Measurements from ENCODE around the gene TTC3.

The TTC3 gene

DNA sequence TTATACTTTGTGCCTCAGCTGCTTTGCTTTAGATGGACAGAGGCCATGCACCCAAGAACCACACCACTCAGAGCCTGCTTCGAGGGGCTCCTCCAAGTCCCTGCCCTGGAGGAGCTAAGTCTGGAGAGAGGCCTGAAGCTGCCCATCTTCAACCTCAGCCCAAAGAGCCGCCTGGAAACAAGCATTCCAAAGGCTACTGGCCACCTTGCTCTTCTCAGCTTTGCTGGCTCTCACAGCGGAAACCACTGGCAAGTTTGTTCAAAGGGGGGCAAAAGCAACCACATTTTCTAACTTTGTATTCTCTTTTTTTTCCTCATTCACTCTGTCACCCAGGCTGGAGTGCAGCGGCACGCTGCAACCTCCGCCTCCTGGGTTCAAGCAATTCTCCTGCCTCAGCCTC is 170.9 kb downstream of the TTC3 start:
- TF ChIP-seq, protein P1, sequence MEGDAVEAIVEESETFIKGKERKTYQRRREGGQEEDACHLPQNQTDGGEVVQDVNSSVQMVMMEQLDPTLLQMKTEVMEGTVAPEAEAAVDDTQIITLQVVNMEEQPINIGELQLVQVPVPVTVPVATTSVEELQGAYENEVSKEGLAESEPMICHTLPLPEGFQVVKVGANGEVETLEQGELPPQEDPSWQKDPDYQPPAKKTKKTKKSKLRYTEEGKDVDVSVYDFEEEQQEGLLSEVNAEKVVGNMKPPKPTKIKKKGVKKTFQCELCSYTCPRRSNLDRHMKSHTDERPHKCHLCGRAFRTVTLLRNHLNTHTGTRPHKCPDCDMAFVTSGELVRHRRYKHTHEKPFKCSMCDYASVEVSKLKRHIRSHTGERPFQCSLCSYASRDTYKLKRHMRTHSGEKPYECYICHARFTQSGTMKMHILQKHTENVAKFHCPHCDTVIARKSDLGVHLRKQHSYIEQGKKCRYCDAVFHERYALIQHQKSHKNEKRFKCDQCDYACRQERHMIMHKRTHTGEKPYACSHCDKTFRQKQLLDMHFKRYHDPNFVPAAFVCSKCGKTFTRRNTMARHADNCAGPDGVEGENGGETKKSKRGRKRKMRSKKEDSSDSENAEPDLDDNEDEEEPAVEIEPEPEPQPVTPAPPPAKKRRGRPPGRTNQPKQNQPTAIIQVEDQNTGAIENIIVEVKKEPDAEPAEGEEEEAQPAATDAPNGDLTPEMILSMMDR (IDR thresholded peaks at IDR 0.05; ENCODE audit: poor library complexity, severe bottlenecking), result no peak
- no peak for ATAC-seq (ENCODE audit: low read depth)

DNA sequence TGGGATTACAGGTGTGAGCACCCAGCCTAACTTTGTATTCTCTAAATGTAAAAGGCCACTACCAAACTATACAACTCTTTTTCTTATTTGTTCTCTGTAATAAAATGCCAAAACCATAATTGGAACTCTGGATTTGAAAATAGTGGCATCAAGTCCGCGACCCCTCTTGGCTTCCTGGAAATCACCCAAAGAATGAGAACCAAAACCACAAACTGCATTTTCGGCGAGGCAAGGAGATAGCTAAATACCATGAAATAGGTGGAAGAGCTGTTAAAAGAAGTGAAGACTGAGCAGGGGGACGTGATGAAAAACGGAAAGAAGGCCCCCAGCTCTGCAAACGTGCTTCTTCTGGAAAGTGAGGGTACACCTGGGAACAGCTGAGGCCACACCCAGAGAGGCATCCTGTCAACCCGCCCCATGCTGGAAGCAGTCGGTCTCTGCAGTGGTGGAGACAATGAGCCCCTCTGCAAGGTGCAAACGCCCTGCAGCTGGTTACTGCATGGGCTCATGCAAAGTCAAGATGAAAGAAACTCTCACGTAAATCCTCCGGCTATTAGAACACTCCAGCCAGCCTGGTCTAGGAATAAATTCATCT is 171.5 kb downstream of the TTC3 start:
- no peak for DNase-seq (ENCODE audit: low spot score)
- peaks cover 20% of the 10 kb centered on the region for H3K36me3 ChIP-seq (ENCODE audit: low read depth)
- H3K27ac ChIP-seq (ENCODE audit: poor library complexity, severe bottlenecking), result no peak overlapping the region
- H3K9me3 ChIP-seq (ENCODE audit: severe bottlenecking), result no peaks in the 10 kb centered on the region
- no peak for ATAC-seq (ENCODE audit: low read depth)
- no peak overlapping the region for H3K4me3 ChIP-seq (ENCODE audit: severe bottlenecking)
- no peaks in the 10 kb centered on the region for H3K27me3 ChIP-seq (ENCODE audit: insufficient read depth, poor library complexity, severe bottlenecking)
- H3K4me1 ChIP-seq (ENCODE audit: insufficient read depth, poor library complexity, severe bottlenecking), result no peaks in the 10 kb centered on the region
- TF ChIP-seq, protein P1 (IDR thresholded peaks at IDR 0.05; ENCODE audit: poor library complexity, severe bottlenecking), result no peak

More for the DNA sequence above, 170.9 kb downstream of the TTC3 start:
- Histone ChIP-seq H3K36me3 (ENCODE audit: low read depth) (peaks cover 24% of the 10 kb centered on the region), H3K4me1 (ENCODE audit: insufficient read depth, poor library complexity, severe bottlenecking) (no peaks in the 10 kb centered on the region), H3K9me3 (ENCODE audit: severe bottlenecking) (no peaks in the 10 kb centered on the region), H3K27me3 (ENCODE audit: insufficient read depth, poor library complexity, severe bottlenecking) (no peaks in the 10 kb centered on the region), H3K27ac (ENCODE audit: poor library complexity, severe bottlenecking) (no peak overlapping the region), H3K4me3 (ENCODE audit: severe bottlenecking) (no peak overlapping the region)
- DNase-seq (ENCODE audit: low spot score), result no peak

DNA sequence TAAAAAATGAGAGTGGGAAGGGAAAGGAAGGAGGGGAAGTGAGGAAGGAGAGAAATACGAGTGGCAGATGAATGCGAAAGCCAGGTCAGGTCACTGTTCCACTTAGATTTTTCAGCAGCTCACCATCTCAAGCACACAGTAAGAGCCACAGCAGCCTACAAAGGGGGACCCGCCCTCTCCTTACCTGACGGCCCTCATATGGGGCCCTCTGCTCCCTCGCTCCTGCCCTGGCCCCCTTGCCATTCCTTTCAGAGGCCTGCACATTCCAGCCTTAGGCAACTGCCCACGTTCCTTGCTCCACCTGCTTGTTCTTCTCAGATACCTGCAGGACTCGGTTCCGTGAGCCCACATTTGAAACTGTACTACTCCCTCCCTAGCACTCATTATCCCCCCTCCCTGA is 172.1 kb downstream of the TTC3 start:
- DNase-seq (ENCODE audit: low spot score), result no peak
- H3K27ac ChIP-seq (ENCODE audit: poor library complexity, severe bottlenecking), result no peak overlapping the region
- no peaks in the 10 kb centered on the region for H3K4me1 ChIP-seq (ENCODE audit: insufficient read depth, poor library complexity, severe bottlenecking)
- no peaks in the 10 kb centered on the region for H3K27me3 ChIP-seq (ENCODE audit: insufficient read depth, poor library complexity, severe bottlenecking)
- no peak overlapping the region for H3K4me3 ChIP-seq (ENCODE audit: severe bottlenecking)
- H3K9me3 ChIP-seq (ENCODE audit: severe bottlenecking), result no peaks in the 10 kb centered on the region
- no peak for ATAC-seq (ENCODE audit: low read depth)
- TF ChIP-seq, protein P1 (IDR thresholded peaks at IDR 0.05; ENCODE audit: poor library complexity, severe bottlenecking), result no peak
- H3K36me3 ChIP-seq (ENCODE audit: low read depth), result peaks cover 14% of the 10 kb centered on the region

DNA sequence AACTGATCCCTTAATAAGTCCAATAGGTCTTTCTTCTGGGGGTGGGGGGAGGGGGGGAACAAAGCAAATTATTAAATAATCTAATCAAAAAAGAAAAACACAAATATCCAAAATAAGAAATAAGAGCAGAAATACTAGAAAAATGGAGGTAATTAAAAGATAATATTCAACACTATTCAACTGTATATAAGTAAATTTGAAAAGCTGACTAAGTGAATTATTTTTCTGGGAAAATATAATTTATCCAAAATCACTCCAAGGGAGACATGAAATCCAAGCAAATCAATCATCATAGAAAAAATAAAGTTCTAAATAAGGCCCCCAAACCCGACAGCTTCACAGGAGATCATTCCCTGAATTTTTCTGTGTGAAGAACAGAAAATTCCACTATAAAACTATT is 175.2 kb downstream of the TTC3 start:
- ATAC-seq (ENCODE audit: low read depth) (no peak), DNase-seq (ENCODE audit: low spot score) (no peak)
- no peaks in the 10 kb centered on the region for H3K36me3 ChIP-seq (ENCODE audit: low read depth)
- no peaks in the 10 kb centered on the region for H3K4me1 ChIP-seq (ENCODE audit: insufficient read depth, poor library complexity, severe bottlenecking)
- H3K9me3 ChIP-seq (ENCODE audit: severe bottlenecking), result no peaks in the 10 kb centered on the region
- H3K27me3 ChIP-seq (ENCODE audit: insufficient read depth, poor library complexity, severe bottlenecking), result no peaks in the 10 kb centered on the region
- TF ChIP-seq, protein P1 (IDR thresholded peaks at IDR 0.05; ENCODE audit: poor library complexity, severe bottlenecking), result no peak
- H3K27ac ChIP-seq (ENCODE audit: poor library complexity, severe bottlenecking), result no peak overlapping the region
- no peak overlapping the region for H3K4me3 ChIP-seq (ENCODE audit: severe bottlenecking)

DNA sequence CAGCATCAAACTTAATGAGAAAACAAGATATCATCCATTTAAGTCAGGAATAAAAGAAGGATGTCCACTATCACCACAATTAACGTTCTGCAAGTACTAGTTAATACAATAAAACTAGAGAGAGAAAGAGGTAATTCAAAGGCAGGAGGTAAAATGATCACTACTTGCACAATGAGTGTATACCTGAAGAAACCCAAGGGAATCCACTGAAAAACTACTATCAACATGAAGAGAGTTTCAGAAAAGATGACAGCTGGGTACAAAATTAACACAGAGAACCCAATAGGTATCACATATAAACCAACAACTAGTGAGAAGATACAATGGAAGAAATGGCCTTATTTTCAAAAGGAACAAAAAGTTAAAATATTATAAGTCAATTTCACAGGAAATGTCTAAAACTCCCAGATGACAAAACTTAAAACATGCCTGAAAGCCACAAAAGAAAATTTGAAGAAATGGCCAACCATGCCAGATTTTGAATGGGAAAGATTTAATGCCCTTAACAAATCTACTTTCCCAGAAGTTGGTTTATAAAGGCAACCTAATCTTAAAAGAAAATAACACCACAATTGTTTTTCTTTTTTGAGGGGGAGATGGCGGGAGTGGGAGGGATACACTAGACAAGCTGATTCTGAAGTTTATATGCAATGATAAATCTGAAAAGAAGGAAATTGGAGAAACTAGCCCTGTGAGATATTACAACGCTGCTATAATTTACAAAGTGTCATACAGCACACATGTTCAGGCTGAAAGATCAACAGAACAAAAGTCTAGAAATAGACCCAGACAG is 176.3 kb downstream of the TTC3 start:
- DNase-seq (ENCODE audit: low spot score) (no peak), ATAC-seq (ENCODE audit: low read depth) (no peak)
- H3K4me1 ChIP-seq (ENCODE audit: insufficient read depth, poor library complexity, severe bottlenecking), result no peaks in the 10 kb centered on the region
- no peaks in the 10 kb centered on the region for H3K9me3 ChIP-seq (ENCODE audit: severe bottlenecking)
- TF ChIP-seq, protein P1 (IDR thresholded peaks at IDR 0.05; ENCODE audit: poor library complexity, severe bottlenecking), result no peak
- no peak overlapping the region for H3K27ac ChIP-seq (ENCODE audit: poor library complexity, severe bottlenecking)
- H3K4me3 ChIP-seq (ENCODE audit: severe bottlenecking), result no peak overlapping the region
- H3K27me3 ChIP-seq (ENCODE audit: insufficient read depth, poor library complexity, severe bottlenecking), result no peaks in the 10 kb centered on the region
- no peaks in the 10 kb centered on the region for H3K36me3 ChIP-seq (ENCODE audit: low read depth)

Data from RWPE2 (cell line).